Mesendoderm (in vitro differentiated cells): ENCODE data around the gene MYO7A.
A peak's percentile ranks its signal among the peaks of the same experiment; 100 is the strongest.

ENCODE experiments used
- DNase-seq: peaks from one replicate; pipeline ENCODE4 v3.0.0; 2013
- H2AK5ac ChIP-seq: 2 replicates; pipeline ENCODE4 v1.6.1; 2013; ENCODE audit warnings: low read length, inconsistent platforms
- H2BK120ac ChIP-seq: 2 replicates; pipeline ENCODE4 v1.6.1; 2013; ENCODE audit warnings: low read depth, mild to moderate bottlenecking, low read length, moderate library complexity, mixed read lengths
- H2BK15ac ChIP-seq: replicated peaks from 2 replicates; pipeline ENCODE4 v1.6.1; 2013; ENCODE audit warnings: low read depth, mild to moderate bottlenecking, moderate library complexity
- H2BK5ac ChIP-seq: 2 replicates; pipeline ENCODE4 v1.6.1; 2013; ENCODE audit warnings: low read length, inconsistent platforms
- H3K18ac ChIP-seq: 2 replicates; pipeline ENCODE4 v1.6.1; 2013; ENCODE audit warnings: mild to moderate bottlenecking, low read length, mixed read lengths
- H3K23ac ChIP-seq: one replicate; pipeline ENCODE4 v1.6.1; 2013; ENCODE audit warnings: low read length
- H3K27ac ChIP-seq: 2 replicates; pipeline ENCODE4 v1.5.1; 2013; ENCODE audit warnings: low read depth, mild to moderate bottlenecking, inconsistent platforms, low read length, moderate library complexity
- H3K27me3 ChIP-seq: 2 replicates; pipeline ENCODE4 v1.6.1; 2013; ENCODE audit warnings: low read length, control low read depth, mild to moderate bottlenecking, inconsistent platforms; ENCODE audit not compliant: insufficient read depth, poor library complexity
- H3K36me3 ChIP-seq: 2 replicates; pipeline ENCODE4 v1.6.1; 2013; ENCODE audit warnings: low read length, inconsistent platforms; ENCODE audit not compliant: control insufficient read depth, insufficient read depth
- H3K4ac ChIP-seq: one replicate; pipeline ENCODE4 v1.6.1; 2013; ENCODE audit warnings: low read depth, mild to moderate bottlenecking, low read length, moderate library complexity
- H3K4me1 ChIP-seq: 2 replicates; pipeline ENCODE4 v1.6.1; 2013; ENCODE audit warnings: low read depth, low read length, inconsistent platforms; ENCODE audit not compliant: control insufficient read depth
- H3K4me2 ChIP-seq: 2 replicates; pipeline ENCODE4 v1.6.1; 2013; ENCODE audit warnings: low read length
- H3K4me3 ChIP-seq: 2 replicates; pipeline ENCODE4 v1.5.1; 2013; ENCODE audit warnings: mild to moderate bottlenecking, low read length
- H3K56ac ChIP-seq: one replicate; pipeline ENCODE4 v1.6.1; 2013; ENCODE audit warnings: low read length
- H3K79me1 ChIP-seq: 2 replicates; pipeline ENCODE4 v1.6.1; 2013; ENCODE audit warnings: low read length, inconsistent platforms
- H3K79me2 ChIP-seq: 2 replicates; pipeline ENCODE4 v1.6.1; 2013; ENCODE audit warnings: mild to moderate bottlenecking, low read length; ENCODE audit not compliant: control insufficient read depth, insufficient read depth
- H3K9ac ChIP-seq: 2 replicates; pipeline ENCODE4 v1.6.1; 2013; ENCODE audit warnings: low read length, inconsistent platforms
- H4K5ac ChIP-seq: one replicate; pipeline ENCODE4 v1.6.1; 2013; ENCODE audit warnings: low read length
- H4K8ac ChIP-seq: one replicate; pipeline ENCODE4 v1.6.1; 2013; ENCODE audit warnings: low read depth, mild to moderate bottlenecking, control low read depth, low read length, moderate library complexity
- WGBS: extraction: QIAGEN DNeasy Blood & Tissue Kit; methylation state at CpG from one replicate; pipeline ENCODE4 v1.1.7; 2013; ENCODE audit warnings: low lambda C conversion rate, missing lambda C conversion rate; ENCODE audit not compliant: insufficient coverage; ENCODE audit errors: extremely low coverage; 5-methylcytosine and 5-hydroxymethylcytosine counted together

The MYO7A gene

DNA sequence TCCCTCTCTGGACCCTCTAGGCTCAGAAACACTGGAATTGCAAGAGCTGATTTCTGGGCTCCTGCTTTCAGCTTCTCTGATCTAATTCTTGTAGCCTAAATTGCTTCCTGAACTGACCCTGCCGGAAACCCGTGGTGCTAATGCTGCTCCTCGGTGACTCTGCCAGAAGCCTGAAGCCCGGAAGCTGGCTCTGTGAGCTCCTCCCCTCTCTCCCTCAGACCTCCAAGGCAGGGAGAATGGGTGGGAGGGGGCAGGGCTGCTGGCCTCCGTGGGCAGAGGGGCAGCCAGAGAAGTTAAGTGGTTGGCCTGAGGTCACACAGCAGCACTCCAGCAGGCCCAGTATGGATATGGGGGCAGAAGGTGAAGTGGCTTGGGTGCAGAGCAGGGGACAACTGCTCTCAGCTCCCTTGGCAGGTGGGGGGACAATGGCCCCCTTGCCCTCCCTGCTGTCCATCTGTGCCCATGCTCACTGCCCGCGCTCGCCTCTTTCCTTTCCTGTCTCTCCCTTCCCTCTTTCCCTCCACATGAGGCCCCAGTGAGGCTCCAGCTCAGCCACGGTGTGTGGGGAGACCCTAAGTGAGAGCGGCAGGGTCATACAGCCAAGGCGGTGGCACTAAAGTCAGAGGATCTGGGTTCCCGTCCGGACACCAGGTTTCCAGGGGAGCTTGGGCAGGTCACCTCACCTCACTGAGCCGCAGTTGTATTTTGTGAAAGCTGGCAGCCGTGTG lies 45.0 kb upstream of the MYO7A start:
- Histone ChIP-seq H3K4me1 (peaks cover 3% of the 10 kb centered on the region), H3K4me3 (no peak overlapping the region), H3K79me2 (no peaks in the 10 kb centered on the region), H3K27me3 (no peaks in the 10 kb centered on the region), H2BK5ac (no peak overlapping the region), H3K4me2 (no peak overlapping the region), H3K4ac (no peak overlapping the region), H2AK5ac (no peak overlapping the region), H3K18ac (no peak overlapping the region), H3K23ac (no peak overlapping the region), H3K27ac (no peak overlapping the region), H3K9ac (no peak overlapping the region), H3K79me1 (no peaks in the 10 kb centered on the region), H3K56ac (peak overlapping the region; percentile 31), H2BK15ac (no peak overlapping the region), H4K5ac (no peak overlapping the region), H4K8ac (no peak overlapping the region), H2BK120ac (no peak overlapping the region), H3K36me3 (no peaks in the 10 kb centered on the region)
- peak; percentile 28 for DNase-seq
- WGBS: no CpG with 5 or more reads among the region's 15 CpGs

DNA sequence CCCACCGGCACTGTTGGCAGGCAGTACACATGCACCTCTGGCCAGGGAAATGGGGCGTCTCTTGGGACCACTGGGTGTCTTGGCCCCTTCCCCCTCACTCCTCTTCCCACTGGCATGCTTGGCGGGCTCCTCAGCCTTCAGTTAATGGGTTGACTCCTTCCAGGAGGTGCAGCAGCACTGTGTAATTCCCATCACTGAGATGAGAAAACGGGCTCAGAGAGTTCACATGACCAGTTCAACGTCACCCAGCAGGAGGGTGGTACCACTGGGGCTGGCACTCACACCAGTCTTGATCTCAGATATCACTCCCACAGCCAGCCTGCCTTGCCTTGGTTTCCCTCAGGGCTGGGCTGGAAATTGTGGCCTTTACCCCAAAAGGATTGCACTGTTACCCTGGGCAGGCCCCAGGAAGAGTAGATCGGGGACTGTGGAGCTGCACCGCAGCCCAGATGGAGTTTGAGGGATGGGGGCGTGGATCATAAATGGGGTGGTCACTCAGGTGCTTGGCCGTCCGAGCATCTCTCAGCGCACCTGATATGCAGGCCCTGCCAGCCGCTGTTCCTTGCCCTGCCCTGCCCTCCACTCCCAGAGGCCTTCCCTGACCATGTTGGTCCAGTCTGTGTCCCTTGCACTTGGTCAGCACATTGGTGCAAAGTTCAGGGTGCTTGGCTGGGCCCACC lies 44.3 kb upstream of the MYO7A start:
- H3K36me3 ChIP-seq: no peaks in the 10 kb centered on the region
- DNase-seq: no peak

DNA sequence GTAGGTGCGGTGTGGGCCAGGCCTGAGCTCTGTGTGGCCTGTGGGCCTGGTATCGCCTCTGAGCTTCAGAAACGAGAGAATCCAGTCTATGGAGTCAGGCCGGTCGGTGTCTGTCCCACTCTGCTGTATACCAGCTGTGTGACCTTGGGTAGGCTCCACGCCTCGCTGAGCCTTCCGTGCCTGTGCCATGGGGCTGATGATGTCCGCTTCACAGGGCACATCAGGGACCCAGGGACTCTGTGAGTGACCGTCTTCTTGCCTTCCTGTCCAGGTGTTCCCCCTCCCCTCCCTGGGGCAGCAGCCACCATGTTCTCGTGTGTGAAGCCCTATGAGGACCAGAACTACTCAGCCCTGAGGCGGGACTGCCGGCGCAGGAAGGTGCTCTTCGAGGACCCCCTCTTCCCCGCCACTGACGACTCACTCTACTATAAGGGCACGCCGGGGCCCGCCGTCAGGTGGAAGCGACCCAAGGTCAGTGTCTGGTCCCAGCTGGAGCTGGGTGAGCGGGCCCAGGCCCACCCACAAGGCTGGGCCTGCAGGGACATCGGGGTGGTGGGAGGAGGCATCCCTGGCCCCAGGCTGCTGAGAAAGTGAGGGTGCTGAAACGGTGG lies 43.4 kb upstream of the MYO7A start:
- H3K36me3 ChIP-seq: no peaks in the 10 kb centered on the region
- H2BK5ac ChIP-seq: no peak overlapping the region
- no peak overlapping the region for H2BK15ac ChIP-seq
- H3K4me1 ChIP-seq: peaks cover 3% of the 10 kb centered on the region
- H3K79me1 ChIP-seq: no peaks in the 10 kb centered on the region
- H2BK120ac ChIP-seq: no peak overlapping the region
- H4K5ac ChIP-seq: no peak overlapping the region
- no peak overlapping the region for H3K18ac ChIP-seq
- H3K4me3 ChIP-seq: no peak overlapping the region
- no CpG with 5 or more reads among the region's 25 CpGs for WGBS
- H3K79me2 ChIP-seq: no peaks in the 10 kb centered on the region
- no peak overlapping the region for H4K8ac ChIP-seq
- H2AK5ac ChIP-seq: no peak overlapping the region
- no peak overlapping the region for H3K56ac ChIP-seq
- H3K23ac ChIP-seq: no peak overlapping the region
- H3K9ac ChIP-seq: no peak overlapping the region
- H3K27me3 ChIP-seq: no peaks in the 10 kb centered on the region
- H3K27ac ChIP-seq: no peak overlapping the region
- H3K4me2 ChIP-seq: no peak overlapping the region
- no peak for DNase-seq
- no peak overlapping the region for H3K4ac ChIP-seq

More for the DNA sequence above, 44.3 kb upstream of the MYO7A start:
- no peak overlapping the region for H3K4me3 ChIP-seq
- H3K4ac ChIP-seq: no peak overlapping the region
- H3K4me1 ChIP-seq: peaks cover 3% of the 10 kb centered on the region
- no peak overlapping the region for H2BK120ac ChIP-seq
- no peak overlapping the region for H4K5ac ChIP-seq
- H3K27me3 ChIP-seq: no peaks in the 10 kb centered on the region
- no peak overlapping the region for H3K27ac ChIP-seq
- no peaks in the 10 kb centered on the region for H3K79me2 ChIP-seq
- no peak overlapping the region for H3K9ac ChIP-seq
- no peak overlapping the region for H4K8ac ChIP-seq
- no peak overlapping the region for H3K56ac ChIP-seq
- H2BK15ac ChIP-seq: no peak overlapping the region
- no peak overlapping the region for H2BK5ac ChIP-seq
- no peak overlapping the region for H3K4me2 ChIP-seq
- no peak overlapping the region for H3K23ac ChIP-seq
- H2AK5ac ChIP-seq: no peak overlapping the region
- no peak overlapping the region for H3K18ac ChIP-seq
- WGBS: no CpG with 5 or more reads among the region's 12 CpGs
- H3K79me1 ChIP-seq: no peaks in the 10 kb centered on the region

DNA sequence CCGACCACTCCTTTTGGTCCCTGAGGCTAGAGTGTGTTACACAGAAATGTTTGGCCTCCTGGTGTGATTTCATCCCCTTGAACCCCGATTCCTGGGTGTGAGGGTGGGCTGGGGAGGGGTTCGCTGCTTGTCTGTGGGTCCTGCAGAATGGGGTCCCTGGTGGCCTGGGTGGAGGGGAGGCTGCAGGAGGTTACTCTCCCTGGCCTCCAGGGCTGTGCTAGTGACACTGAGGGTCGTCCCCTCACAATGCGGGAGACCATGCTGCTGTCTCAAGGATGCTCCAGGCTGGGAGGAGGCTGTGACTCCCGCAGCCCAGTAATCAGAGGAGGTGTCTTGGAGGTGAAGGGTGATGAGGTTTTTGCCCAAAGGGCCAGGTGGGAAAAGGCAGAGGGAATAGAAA lies 42.4 kb upstream of the MYO7A start:
- no peak overlapping the region for H4K8ac ChIP-seq
- no peak overlapping the region for H3K18ac ChIP-seq
- no peak overlapping the region for H3K9ac ChIP-seq
- no peak overlapping the region for H3K27ac ChIP-seq
- no peak overlapping the region for H4K5ac ChIP-seq
- no peak overlapping the region for H2AK5ac ChIP-seq
- no peak overlapping the region for H2BK120ac ChIP-seq
- no peak for DNase-seq
- no peaks in the 10 kb centered on the region for H3K36me3 ChIP-seq
- H3K56ac ChIP-seq: no peak overlapping the region
- H3K4me1 ChIP-seq: peaks cover 3% of the 10 kb centered on the region
- no peaks in the 10 kb centered on the region for H3K79me2 ChIP-seq
- no peak overlapping the region for H2BK15ac ChIP-seq
- no peaks in the 10 kb centered on the region for H3K79me1 ChIP-seq
- H3K4me2 ChIP-seq: no peak overlapping the region
- no peak overlapping the region for H3K4ac ChIP-seq
- H2BK5ac ChIP-seq: no peak overlapping the region
- no CpG with 5 or more reads among the region's 6 CpGs for WGBS
- H3K27me3 ChIP-seq: no peaks in the 10 kb centered on the region
- H3K23ac ChIP-seq: no peak overlapping the region
- H3K4me3 ChIP-seq: no peak overlapping the region

- Histone ChIP-seq H4K5ac (no peak overlapping the region), H3K36me3 (no peaks in the 10 kb centered on the region), H3K27ac (no peak overlapping the region), H2BK120ac (no peak overlapping the region), H4K8ac (no peak overlapping the region), H3K23ac (no peak overlapping the region), H3K27me3 (no peaks in the 10 kb centered on the region), H2BK5ac (no peak overlapping the region), H3K4ac (no peak overlapping the region), H2AK5ac (no peak overlapping the region), H3K79me2 (no peaks in the 10 kb centered on the region), H3K4me1 (peaks cover 3% of the 10 kb centered on the region), H3K18ac (no peak overlapping the region), H3K56ac (peak overlapping the region; percentile 62), H2BK15ac (no peak overlapping the region), H3K9ac (no peak overlapping the region), H3K79me1 (no peaks in the 10 kb centered on the region), H3K4me3 (no peak overlapping the region), H3K4me2 (no peak overlapping the region)
- DNase-seq: peak; percentile 27
- WGBS: no CpG with 5 or more reads among the region's 23 CpGs
Observed at GRCh38 chr11:77086521-77087472, 41.2 kb upstream of the MYO7A start.
